K562 (cell line): Measurements from ENCODE around the gene ZNF460. TPM values are rescaled to one million over a fixed set of nuclear protein-coding genes. Genes with fewer than 3 reads are reported as not detected.

Experiments
- ADNP ChIP-seq: fragments of 200-800 bp; sonication (Bioruptor generic); IDR thresholded peaks from 2 replicates; pipeline ENCODE4 v1.6.1; 2016; ENCODE audit warnings: missing genetic modification characterization, missing compliant biosample characterization
- BCL6 ChIP-seq: fragments of 250-450 bp; sonication (Bioruptor Pico); IDR thresholded peaks from 2 replicates; pipeline ENCODE4 v1.4.0; 2020
- CREB1 ChIP-seq, 2 experiments: sonication (generic) in 1 of 2; formaldehyde crosslinking in 1 of 2; IDR thresholded peaks; 2 replicates each; pipeline versions ENCODE4 v1.6.1 to v1.8.0; 2012 to 2022; ENCODE audit warnings: inconsistent platforms in 1 of 2, mild to moderate bottlenecking in 1 of 2, missing genetic modification reagents in 1 of 2, moderate library complexity in 1 of 2
- CREB3 ChIP-seq: fragments of 450-650 bp; conservative IDR thresholded peaks from 2 replicates; pipeline ENCODE4 v1.6.1; 2016; ENCODE audit warnings: missing genetic modification characterization, low read depth, mild to moderate bottlenecking, missing compliant biosample characterization, moderate library complexity
- E2F4 ChIP-seq: sonication (generic); formaldehyde crosslinking; IDR thresholded peaks from 2 replicates; pipeline ENCODE4 v1.8.0; 2022; ENCODE audit warnings: mild to moderate bottlenecking, low read depth, missing genetic modification reagents
- E4F1 ChIP-seq: fragments of 250-450 bp; sonication (Bioruptor Pico); IDR thresholded peaks from 2 replicates; pipeline ENCODE4 v1.5.0; 2021; ENCODE audit warnings: mild to moderate bottlenecking, borderline replicate concordance
- ELF1 ChIP-seq: fragments of 200-800 bp; sonication (Bioruptor generic); IDR thresholded peaks from 2 replicates; pipeline ENCODE4 v1.6.1; 2016; ENCODE audit warnings: missing genetic modification characterization, missing compliant biosample characterization
- GTF3C2 ChIP-seq: IDR thresholded peaks from 3 replicates; pipeline ENCODE4 v1.6.1; 2011; ENCODE audit warnings: borderline replicate concordance, mild to moderate bottlenecking, moderate library complexity; ENCODE audit not compliant: insufficient read length; ENCODE audit errors: extremely low read depth
- IRF9 ChIP-seq: fragments of 450-650 bp; IDR thresholded peaks from 2 replicates; pipeline ENCODE4 v1.6.1; 2016; ENCODE audit warnings: missing biosample characterization, missing genetic modification characterization
- PCBP1 ChIP-seq: fragments of 200-400 bp; formaldehyde crosslinking; IDR thresholded peaks from 2 replicates; pipeline ENCODE4 v1.6.1; 2018; ENCODE audit warnings: mild to moderate bottlenecking, low read depth, low read length; ENCODE audit not compliant: poor library complexity, severe bottlenecking
- POLR3G ChIP-seq: IDR thresholded peaks from 2 replicates; pipeline ENCODE4 v1.6.1; 2011; ENCODE audit not compliant: insufficient read length, insufficient replicate concordance; ENCODE audit errors: extremely low read depth
- SMARCA4 ChIP-seq: fragments of 450-650 bp; IDR thresholded peaks from 2 replicates; pipeline ENCODE4 v1.6.1; 2016
- TGIF2 ChIP-seq: sonication (generic); formaldehyde crosslinking; IDR thresholded peaks from 2 replicates; pipeline ENCODE4 v1.8.1; 2022; ENCODE audit warnings: mild to moderate bottlenecking, missing genetic modification reagents, moderate library complexity
- ZBTB33 ChIP-seq: sonication (generic); formaldehyde crosslinking; IDR thresholded peaks from 2 replicates; pipeline ENCODE4 v1.8.1; 2023; ENCODE audit warnings: mild to moderate bottlenecking, missing genetic modification reagents
- polyA plus RNA-seq, 8 experiments: library from polyadenylated mRNA; depleted of rRNA in 4 of 8; stranded (reverse) in 5 of 8; unstranded in 3 of 8; fragments of >200 nt; fragmentation: Nextera tagmentation in 2 of 8; fragmentation: Illumina TruSeq in 1 of 8; extraction: Ambion mirVana in 2 of 8; extraction: Trizol in 1 of 8; gene quantifications; 2 replicates each; pipeline versions ENCODE4 v1.2.1 to v1.2.3, GENCODE V29; 2011 to 2014; ENCODE audit warnings: inconsistent platforms in 1 of 8, missing spikeins in 1 of 8
- total RNA-seq, 7 experiments: library from RNA; depleted of rRNA in 6 of 7; stranded (reverse); fragments of >200 nt in 6 of 7; fragmentation: Illumina TruSeq in 2 of 7; extraction: Trizol in 2 of 7; gene quantifications; 2 replicates each; pipeline versions ENCODE4 v1.2.1 to v1.2.3, GENCODE V29; 2011 to 2021; ENCODE audit warnings: low replicate concordance in 1 of 7

The ZNF460 gene
- total and polyA plus RNA-seq, 9 of the 15 experiments (the other 6 are each of a cell fraction or from before 2014, with no cell fraction given): 0.45 to 36.2 (median 16.6) TPM

- 0 out of 2 replicates have a peak, but pooled peaks have one; percentile 30 for TF ChIP-seq CREB3 (tag)
- no peak for TF ChIP-seq ADNP (tag)
- peak; percentile 57 for TF ChIP-seq ELF1 (tag)
- no peak for TF ChIP-seq E2F4
- no peak for TF ChIP-seq GTF3C2
- TF ChIP-seq CREB1 (IDR thresholded peaks at IDR 0.05): peak; percentile 91
- peak; percentile 95 for TF ChIP-seq CREB1 (CRISPR knock-in tag; IDR thresholded peaks at IDR 0.05)
- no peak for TF ChIP-seq E4F1 (CRISPR knock-in tag)
- TF ChIP-seq ZBTB33 (CRISPR knock-in tag): no peak; the same call in none of the 2 replicates
- 0 out of 2 replicates have a peak, but pooled peaks have one; percentile 48 for TF ChIP-seq TGIF2 (CRISPR knock-in tag)
- TF ChIP-seq POLR3G: no peak
- no peak for TF ChIP-seq IRF9 (tag)
- TF ChIP-seq BCL6 (CRISPR knock-in tag): no peak
- no peak for TF ChIP-seq SMARCA4
- TF ChIP-seq PCBP1: no peak
These were observed 40.1 kb downstream of the ZNF460 start, which contains the start of gene ZNF543 (continued) for GRCh38 chr19:57320180-57321084.
